Measurements from ENCODE around the gene SGMS1.

DNA sequence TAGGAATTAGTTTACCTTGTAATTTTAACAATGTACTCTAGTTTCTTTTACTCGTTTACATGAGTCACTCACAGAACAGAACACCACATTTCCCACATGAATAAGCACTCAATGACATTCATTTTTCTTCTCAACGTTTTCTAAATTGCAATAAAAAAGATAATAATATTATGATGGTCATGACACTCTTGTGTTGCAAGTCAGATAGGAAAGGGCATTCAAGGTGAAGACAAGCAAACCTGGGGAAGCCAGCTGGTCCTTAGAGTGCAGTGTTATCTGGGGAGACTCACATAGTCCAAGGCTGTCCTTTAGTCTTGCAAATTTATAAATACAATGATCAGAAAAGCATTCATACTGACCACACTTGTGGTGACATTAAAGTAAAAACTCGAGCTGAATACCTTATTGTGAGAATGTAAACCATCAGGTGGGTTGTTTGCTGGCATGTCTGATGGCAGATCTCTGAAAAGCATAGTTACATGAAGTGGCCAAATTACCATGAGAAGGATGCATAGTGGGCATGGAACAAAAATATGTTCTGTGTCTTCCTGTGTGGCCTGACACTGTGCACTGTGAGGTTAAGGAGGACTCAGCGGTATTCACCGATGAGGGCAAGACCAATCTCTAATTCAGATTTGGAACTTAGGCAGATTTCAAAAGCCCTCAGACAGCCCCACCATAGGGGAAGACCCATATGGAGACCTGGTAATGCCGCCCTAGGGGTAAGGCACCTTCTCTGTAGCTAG lies 213.5 kb downstream of the SGMS1 start:
- TF ChIP-seq, protein P1, sequence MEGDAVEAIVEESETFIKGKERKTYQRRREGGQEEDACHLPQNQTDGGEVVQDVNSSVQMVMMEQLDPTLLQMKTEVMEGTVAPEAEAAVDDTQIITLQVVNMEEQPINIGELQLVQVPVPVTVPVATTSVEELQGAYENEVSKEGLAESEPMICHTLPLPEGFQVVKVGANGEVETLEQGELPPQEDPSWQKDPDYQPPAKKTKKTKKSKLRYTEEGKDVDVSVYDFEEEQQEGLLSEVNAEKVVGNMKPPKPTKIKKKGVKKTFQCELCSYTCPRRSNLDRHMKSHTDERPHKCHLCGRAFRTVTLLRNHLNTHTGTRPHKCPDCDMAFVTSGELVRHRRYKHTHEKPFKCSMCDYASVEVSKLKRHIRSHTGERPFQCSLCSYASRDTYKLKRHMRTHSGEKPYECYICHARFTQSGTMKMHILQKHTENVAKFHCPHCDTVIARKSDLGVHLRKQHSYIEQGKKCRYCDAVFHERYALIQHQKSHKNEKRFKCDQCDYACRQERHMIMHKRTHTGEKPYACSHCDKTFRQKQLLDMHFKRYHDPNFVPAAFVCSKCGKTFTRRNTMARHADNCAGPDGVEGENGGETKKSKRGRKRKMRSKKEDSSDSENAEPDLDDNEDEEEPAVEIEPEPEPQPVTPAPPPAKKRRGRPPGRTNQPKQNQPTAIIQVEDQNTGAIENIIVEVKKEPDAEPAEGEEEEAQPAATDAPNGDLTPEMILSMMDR (IDR thresholded peaks at IDR 0.05), result no peak
- TF ChIP-seq EP300 (IDR thresholded peaks at IDR 0.05), result no peak
